GM11168 (cell line): ENCODE data around the gene CACFD1.

Source experiments
- in situ Hi-C: fragments of 300-500 bp; cut with MboI; formaldehyde crosslinking; loops from one replicate; pipeline ENCODE4 v1.12.0; 2022; ENCODE audit warnings: low sequenced_read_pairs; ENCODE audit not compliant: unreplicated experiment

The CACFD1 gene

GRCh38 chr9:133459476-133460404 is at the start of gene CACFD1:
CACFD1 (plus strand) TSS chr9:133459978; CDS start chr9:133460067, 89 bp downstream.
- in situ Hi-C loops, result no loop called here

- in situ Hi-C loops, result no loop called here
Observed at GRCh38 chr9:133415170-133415569, 44.6 kb upstream of the CACFD1 start.

- in situ Hi-C loops, result no loop called here
Observed at GRCh38 chr9:133417541-133418461, 42.0 kb upstream of the CACFD1 start, which contains the start of gene REXO4. REXO4 (minus strand) TSS chr9:133418010; CDS start chr9:133417844, 166 bp downstream.

GRCh38 chr9:133419005-133419404 is 40.8 kb upstream of the CACFD1 start:
- in situ Hi-C loops, result no loop called here

- in situ Hi-C loops, result no loop called here
Observed at GRCh38 chr9:133420392-133420827, 39.4 kb upstream of the CACFD1 start.

- in situ Hi-C loops, result no loop called here
Observed at GRCh38 chr9:133421615-133422542, 37.9 kb upstream of the CACFD1 start, which contains the start of gene ADAMTS13. ADAMTS13 (plus strand) TSS chr9:133422367; CDS start chr9:133422444, 77 bp downstream.

GRCh38 chr9:133423216-133423615 is 36.6 kb upstream of the CACFD1 start:
- in situ Hi-C loops, result no loop called here

GRCh38 chr9:133424187-133424586 is 35.6 kb upstream of the CACFD1 start:
- in situ Hi-C loops, result no loop called here

- in situ Hi-C loops, result no loop called here
Observed at GRCh38 chr9:133425049-133425632, 34.6 kb upstream of the CACFD1 start.

- in situ Hi-C loops, result no loop called here
Observed at GRCh38 chr9:133426011-133426410, 33.8 kb upstream of the CACFD1 start.

- in situ Hi-C loops, result no loop called here
Observed at GRCh38 chr9:133427658-133428348, 32.0 kb upstream of the CACFD1 start.

GRCh38 chr9:133428617-133429101 is 31.1 kb upstream of the CACFD1 start:
- in situ Hi-C loops, result no loop called here

- in situ Hi-C loops, result no loop called here
Observed at GRCh38 chr9:133429214-133429613, 30.6 kb upstream of the CACFD1 start.

GRCh38 chr9:133429641-133430161 is 30.1 kb upstream of the CACFD1 start:
- in situ Hi-C loops, result no loop called here

GRCh38 chr9:133430244-133430643 is 29.5 kb upstream of the CACFD1 start:
- in situ Hi-C loops, result no loop called here

- in situ Hi-C loops, result no loop called here
Observed at GRCh38 chr9:133433351-133433843, 26.4 kb upstream of the CACFD1 start.

GRCh38 chr9:133436681-133437080 is 23.1 kb upstream of the CACFD1 start:
- in situ Hi-C loops, result no loop called here
